ENCODE measurements around the gene NCOR1. TPM values are rescaled to one million over a fixed set of nuclear protein-coding genes. Genes with fewer than 3 reads are reported as not detected.

Gene NCOR1
- total and polyA plus RNA-seq, 2 of the 8 experiments (the other 6 are each of a cell fraction or from before 2014, with no cell fraction given): 65.4 to 142 TPM

GRCh38 chr17:16123531-16123930 is 91.8 kb downstream of the NCOR1 start (continued):
- TF ChIP-seq MAX (IDR thresholded peaks at IDR 0.05): no peak
- TF ChIP-seq CBX5 (IDR thresholded peaks at IDR 0.05; ENCODE audit: low read depth, low read length): no peak
